Measurements from ENCODE around the gene SUCLG2.

DNA sequence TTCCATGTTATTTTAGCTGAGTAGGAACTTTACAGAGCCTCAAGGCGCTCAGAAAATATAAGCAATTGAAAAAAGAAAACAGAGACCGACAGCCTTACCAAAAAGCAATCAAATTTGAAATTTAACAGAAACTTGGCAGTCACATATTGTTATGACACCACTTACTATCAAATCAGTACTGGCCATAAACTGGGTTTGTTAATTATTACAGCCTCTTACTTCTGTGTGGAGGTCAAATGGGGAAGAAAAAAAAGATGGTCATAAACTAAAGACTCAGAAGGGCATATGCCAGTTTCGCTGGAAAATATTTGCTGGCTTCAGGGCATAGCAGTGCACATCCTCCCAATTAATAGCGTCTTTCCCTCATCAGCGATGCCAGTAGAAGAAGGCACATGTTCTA, 45.5 kb upstream of the SUCLG2 start:
- TF ChIP-seq, protein P1, sequence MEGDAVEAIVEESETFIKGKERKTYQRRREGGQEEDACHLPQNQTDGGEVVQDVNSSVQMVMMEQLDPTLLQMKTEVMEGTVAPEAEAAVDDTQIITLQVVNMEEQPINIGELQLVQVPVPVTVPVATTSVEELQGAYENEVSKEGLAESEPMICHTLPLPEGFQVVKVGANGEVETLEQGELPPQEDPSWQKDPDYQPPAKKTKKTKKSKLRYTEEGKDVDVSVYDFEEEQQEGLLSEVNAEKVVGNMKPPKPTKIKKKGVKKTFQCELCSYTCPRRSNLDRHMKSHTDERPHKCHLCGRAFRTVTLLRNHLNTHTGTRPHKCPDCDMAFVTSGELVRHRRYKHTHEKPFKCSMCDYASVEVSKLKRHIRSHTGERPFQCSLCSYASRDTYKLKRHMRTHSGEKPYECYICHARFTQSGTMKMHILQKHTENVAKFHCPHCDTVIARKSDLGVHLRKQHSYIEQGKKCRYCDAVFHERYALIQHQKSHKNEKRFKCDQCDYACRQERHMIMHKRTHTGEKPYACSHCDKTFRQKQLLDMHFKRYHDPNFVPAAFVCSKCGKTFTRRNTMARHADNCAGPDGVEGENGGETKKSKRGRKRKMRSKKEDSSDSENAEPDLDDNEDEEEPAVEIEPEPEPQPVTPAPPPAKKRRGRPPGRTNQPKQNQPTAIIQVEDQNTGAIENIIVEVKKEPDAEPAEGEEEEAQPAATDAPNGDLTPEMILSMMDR (IDR thresholded peaks at IDR 0.05): no peak
- no peak for TF ChIP-seq POLR2A (IDR thresholded peaks at IDR 0.05)
